NCI-H1694 (cell line): ENCODE results near the gene DMD.
"Not testable (repeated sequence)": the region's sequence is repeated elsewhere in the genome, so short reads cannot be mapped to it uniquely, and the experiment has no call there.

ENCODE experiments used
- DNase-seq: peaks from one replicate; lab custom pipeline; 2025; lab: John Stamatoyannopoulos, UW

Gene DMD

GRCh38 chrX:32010212-32010611 lies 1201.1 kb downstream of the DMD start:
- no peak for DNase-seq

GRCh38 chrX:31993637-31994036 lies 1217.7 kb downstream of the DMD start:
- DNase-seq, result no peak

GRCh38 chrX:31988975-31989374 lies 1222.4 kb downstream of the DMD start:
- DNase-seq, result no peak

- no peak for DNase-seq
Measured at GRCh38 chrX:31981546-31982062, 1229.7 kb downstream of the DMD start.

GRCh38 chrX:31969714-31970113 lies 1241.6 kb downstream of the DMD start:
- no peak for DNase-seq

GRCh38 chrX:31962256-31962655 lies 1249.1 kb downstream of the DMD start:
- DNase-seq, result no peak

- DNase-seq, result no peak
Measured at GRCh38 chrX:31934842-31935370, 1276.4 kb downstream of the DMD start.

GRCh38 chrX:31934015-31934414 lies 1277.3 kb downstream of the DMD start:
- no peak for DNase-seq

- no peak for DNase-seq
Measured at GRCh38 chrX:31932769-31933168, 1278.6 kb downstream of the DMD start.

GRCh38 chrX:31932320-31932719 lies 1279.0 kb downstream of the DMD start:
- DNase-seq, result not testable (repeated sequence)

GRCh38 chrX:31931225-31931624 lies 1280.1 kb downstream of the DMD start:
- no peak for DNase-seq

- DNase-seq, result no peak
Measured at GRCh38 chrX:31929366-31929765, 1282.0 kb downstream of the DMD start.

GRCh38 chrX:31921236-31921635 lies 1290.1 kb downstream of the DMD start:
- DNase-seq, result no peak

GRCh38 chrX:31909850-31910572 lies 1301.3 kb downstream of the DMD start:
- no peak for DNase-seq

- DNase-seq, result no peak
Measured at GRCh38 chrX:31894152-31894551, 1317.2 kb downstream of the DMD start.

- no peak for DNase-seq
Measured at GRCh38 chrX:31893525-31893924, 1317.8 kb downstream of the DMD start.

GRCh38 chrX:31889088-31889487 lies 1322.3 kb downstream of the DMD start:
- no peak for DNase-seq

- DNase-seq, result no peak
Measured at GRCh38 chrX:31884535-31884934, 1326.8 kb downstream of the DMD start.

GRCh38 chrX:31872007-31872406 lies 1339.3 kb downstream of the DMD start:
- DNase-seq, result no peak

GRCh38 chrX:31870267-31870666 lies 1341.1 kb downstream of the DMD start:
- DNase-seq, result no peak

- DNase-seq, result no peak
Measured at GRCh38 chrX:31860686-31861085, 1350.7 kb downstream of the DMD start.

GRCh38 chrX:31858915-31859314 lies 1352.4 kb downstream of the DMD start:
- DNase-seq, result no peak

GRCh38 chrX:31854716-31855115 lies 1356.6 kb downstream of the DMD start:
- DNase-seq, result no peak

GRCh38 chrX:31851761-31852160 lies 1359.6 kb downstream of the DMD start:
- DNase-seq, result no peak
